Endodermal cell (in vitro differentiated cells): Measurements from ENCODE around the gene WLS. TPM values are rescaled to one million over a fixed set of nuclear protein-coding genes. Genes with fewer than 3 reads are reported as not detected.

Experiments
- DNase-seq: peaks from one replicate; pipeline ENCODE4 v3.0.0-alpha.2; 2017
- H3K27ac ChIP-seq: 2 replicates; pipeline ENCODE4 v1.5.1; 2013; ENCODE audit warnings: mild to moderate bottlenecking, low read depth, low read length, moderate library complexity
- H3K27me3 ChIP-seq: 2 replicates; pipeline ENCODE4 v1.6.1; 2013; ENCODE audit warnings: mild to moderate bottlenecking, low read length, moderate library complexity; ENCODE audit not compliant: insufficient read depth, control insufficient read depth, poor library complexity, severe bottlenecking
- H3K36me3 ChIP-seq: 2 replicates; pipeline ENCODE4 v1.7.0; 2013; ENCODE audit warnings: mild to moderate bottlenecking, low read length, moderate library complexity; ENCODE audit not compliant: control insufficient read depth, insufficient read depth
- H3K4me1 ChIP-seq: one replicate; pipeline ENCODE4 v1.7.0; 2013; ENCODE audit warnings: low read length; ENCODE audit not compliant: control insufficient read depth, insufficient read depth
- H3K4me3 ChIP-seq: 2 replicates; pipeline ENCODE4 v1.5.1; 2013; ENCODE audit warnings: mild to moderate bottlenecking, low read length, moderate library complexity
- H3K9ac ChIP-seq: 2 replicates; pipeline ENCODE4 v1.6.1; 2013; ENCODE audit warnings: mild to moderate bottlenecking, low read length, moderate library complexity; ENCODE audit not compliant: poor library complexity, severe bottlenecking; ENCODE audit errors: extremely low read depth
- H3K9me3 ChIP-seq: 2 replicates; pipeline ENCODE4 v1.6.1; 2013; ENCODE audit warnings: mild to moderate bottlenecking, low read length, moderate library complexity; ENCODE audit not compliant: control insufficient read depth
- H3K27ac Mint-ChIP-seq: 2 replicates; pipeline ENCODE4 v1.8.0; 2020; ENCODE audit warnings: mixed read lengths
- H3K27me3 Mint-ChIP-seq: 2 replicates; pipeline ENCODE4 v1.8.0; 2021; ENCODE audit warnings: mild to moderate bottlenecking, mixed read lengths; ENCODE audit not compliant: insufficient read depth
- H3K36me3 Mint-ChIP-seq: 2 replicates; pipeline ENCODE4 v1.8.0; 2020; ENCODE audit warnings: low read depth, mixed read lengths
- H3K4me1 Mint-ChIP-seq: 2 replicates; pipeline ENCODE4 v1.8.0; 2020; ENCODE audit warnings: mixed read lengths
- H3K4me3 Mint-ChIP-seq: 2 replicates; pipeline ENCODE4 v1.8.0; 2020; ENCODE audit warnings: mild to moderate bottlenecking, moderate library complexity, mixed read lengths
- H3K9me3 Mint-ChIP-seq: 2 replicates; pipeline ENCODE4 v1.8.0; 2020; ENCODE audit warnings: mild to moderate bottlenecking, mixed read lengths
- CTCF ChIP-seq: fragments of 200-600 bp; sonication (generic); conservative IDR thresholded peaks from 2 replicates; pipeline ENCODE4 v1.5.0; 2021; ENCODE audit warnings: antibody characterized with exemption, mild to moderate bottlenecking
- WGBS, 2 experiments: methylation state at CpG; one replicate each; pipeline versions ENCODE4 v1.1.5 to v1.1.7; 2013; ENCODE audit warnings: missing lambda C conversion rate in 2 of 2, mixed read lengths in 1 of 2; ENCODE audit not compliant: insufficient coverage in 1 of 2, insufficient read length in 1 of 2; 5-methylcytosine and 5-hydroxymethylcytosine counted together
- total RNA-seq, 2 donors: library from RNA; stranded (reverse); fragmentation: NEBNext Ultra II Directional in 1 of 2; extraction: Animal tissue kit (Norgen Biotek cat#: 25700) in 1 of 2; gene quantifications; 2 replicates in 1 of 2; 3 replicates in 1 of 2; pipeline ENCODE4 v1.2.1, GENCODE V29; 2021

Gene WLS
- total RNA-seq, 2 donors from 2014 or later = 90.8 to 115 TPM

GRCh38 chr1:68201546-68202238 is 30.6 kb downstream of the WLS start:
- Histone ChIP-seq H3K4me1 (peaks cover 18% of the 10 kb centered on the region), H3K9ac (no peak overlapping the region), H3K27ac (no peak overlapping the region), H3K27me3 (no peaks in the 10 kb centered on the region), H3K36me3 (no peaks in the 10 kb centered on the region), H3K4me3 (no peak overlapping the region), H3K9me3 (no peaks in the 10 kb centered on the region)
- Mint-ChIP-seq H3K27me3 (peaks cover 2% of the 10 kb centered on the region), H3K4me1 (peaks cover 26% of the 10 kb centered on the region), H3K36me3 (no peaks in the 10 kb centered on the region), H3K4me3 (no peak overlapping the region), H3K27ac (no peak overlapping the region), H3K9me3 (no peaks in the 10 kb centered on the region)
- DNase-seq = no peak
- no peak for TF ChIP-seq CTCF
- WGBS, 2 experiments = 94 to 100% methylated on average over 5 to 7 of the region's 7 CpGs

- Histone ChIP-seq H3K27me3 (no peaks in the 10 kb centered on the region), H3K9ac (no peak overlapping the region), H3K4me3 (no peak overlapping the region), H3K4me1 (peaks cover 18% of the 10 kb centered on the region), H3K36me3 (no peaks in the 10 kb centered on the region), H3K27ac (no peak overlapping the region), H3K9me3 (no peaks in the 10 kb centered on the region)
- Mint-ChIP-seq H3K9me3 (no peaks in the 10 kb centered on the region), H3K36me3 (no peaks in the 10 kb centered on the region), H3K4me1 (peaks cover 26% of the 10 kb centered on the region), H3K4me3 (no peak overlapping the region), H3K27me3 (no peaks in the 10 kb centered on the region), H3K27ac (no peak overlapping the region)
- no peak for DNase-seq
- WGBS, 2 experiments = 90 to 100% methylated on average over 1 to 2 of the region's 2 CpGs
- no peak for TF ChIP-seq CTCF
These were observed 32.7 kb downstream of the WLS start for GRCh38 chr1:68199603-68200002.

GRCh38 chr1:68198752-68199151 is 33.6 kb downstream of the WLS start:
- no peak overlapping the region for H3K27ac Mint-ChIP-seq
- no peak for DNase-seq
- Histone ChIP-seq H3K4me1 (peaks cover 18% of the 10 kb centered on the region), H3K27me3 (no peaks in the 10 kb centered on the region), H3K9me3 (no peaks in the 10 kb centered on the region), H3K4me3 (no peak overlapping the region), H3K36me3 (peaks cover 5% of the 10 kb centered on the region), H3K27ac (no peak overlapping the region), H3K9ac (no peak overlapping the region)
- no peak overlapping the region for H3K4me3 Mint-ChIP-seq
- peaks cover 2% of the 10 kb centered on the region for H3K27me3 Mint-ChIP-seq
- H3K36me3 Mint-ChIP-seq = peaks cover 4% of the 10 kb centered on the region
- no peaks in the 10 kb centered on the region for H3K9me3 Mint-ChIP-seq
- 94 to 100% methylated on average over 1 to 2 of the region's 2 CpGs for WGBS, 2 experiments
- no peak for TF ChIP-seq CTCF
- H3K4me1 Mint-ChIP-seq = peaks cover 26% of the 10 kb centered on the region
